GM18520 (cell line): ENCODE measurements around the gene SIGLEC9.
"Not testable (repeated sequence)": the region's sequence is repeated elsewhere in the genome, so short reads cannot be mapped to it uniquely, and the experiment has no call there.

Source experiments
- ATAC-seq: cut with Tn5 transposase; IDR thresholded peaks from one replicate; pipeline ENCODE4 v1.9.1; 2021; ENCODE audit not compliant: unreplicated experiment

Gene SIGLEC9

GRCh38 chr19:51142809-51143475 lies 18.2 kb downstream of the SIGLEC9 start:
- not testable (repeated sequence) for ATAC-seq

- ATAC-seq: no peak
Observed at GRCh38 chr19:51143486-51143885, 18.8 kb downstream of the SIGLEC9 start.

GRCh38 chr19:51144482-51145045 lies 19.9 kb downstream of the SIGLEC9 start:
- no peak for ATAC-seq

GRCh38 chr19:51145916-51146493 lies 21.3 kb downstream of the SIGLEC9 start:
- no peak for ATAC-seq

- no peak for ATAC-seq
Observed at GRCh38 chr19:51146751-51147150, 22.0 kb downstream of the SIGLEC9 start.

GRCh38 chr19:51147663-51148062 lies 23.0 kb downstream of the SIGLEC9 start:
- no peak for ATAC-seq

- no peak for ATAC-seq
Observed at GRCh38 chr19:51148580-51148979, 23.9 kb downstream of the SIGLEC9 start.

GRCh38 chr19:51150627-51151026 lies 25.9 kb downstream of the SIGLEC9 start:
- no peak for ATAC-seq

GRCh38 chr19:51156710-51157109 lies 32.0 kb downstream of the SIGLEC9 start:
- no peak for ATAC-seq

GRCh38 chr19:51157265-51157664 lies 32.6 kb downstream of the SIGLEC9 start:
- no peak for ATAC-seq

- no peak for ATAC-seq
Observed at GRCh38 chr19:51158474-51159129, 33.9 kb downstream of the SIGLEC9 start.

GRCh38 chr19:51159656-51160055 lies 35.0 kb downstream of the SIGLEC9 start:
- no peak for ATAC-seq

GRCh38 chr19:51161266-51161665 lies 36.6 kb downstream of the SIGLEC9 start:
- no peak for ATAC-seq

- no peak for ATAC-seq
Observed at GRCh38 chr19:51161867-51162496, 37.3 kb downstream of the SIGLEC9 start.

GRCh38 chr19:51163257-51163656 lies 38.6 kb downstream of the SIGLEC9 start:
- ATAC-seq: no peak

GRCh38 chr19:51164215-51164614 lies 39.5 kb downstream of the SIGLEC9 start:
- no peak for ATAC-seq

- ATAC-seq: peak; percentile 62
Observed at GRCh38 chr19:51166846-51167490, 42.3 kb downstream of the SIGLEC9 start.

- ATAC-seq: no peak
Observed at GRCh38 chr19:51168564-51169282, 44.0 kb downstream of the SIGLEC9 start.

- ATAC-seq: not testable (repeated sequence)
Observed at GRCh38 chr19:51169283-51169918, 44.7 kb downstream of the SIGLEC9 start.

- ATAC-seq: no peak
Observed at GRCh38 chr19:51172223-51172622, 47.5 kb downstream of the SIGLEC9 start.
